CD4-positive, alpha-beta T cell treated with Interleukin-21 for 1 hour (primary cell): ENCODE data around the gene SSR3.
"Not testable (repeated sequence)": the region's sequence is repeated elsewhere in the genome, so short reads cannot be mapped to it uniquely, and the experiment has no call there.

Experiments
- DNase-seq: peaks from one replicate; pipeline ENCODE4 v3.0.0-alpha.2; 2020

Gene SSR3

GRCh38 chr3:156554842-156555687 lies at the start of gene SSR3:
Gene SSR3 (minus strand): TSS chr3:156555117. CDS start chr3:156555089, 28 bp downstream.
- DNase-seq = peak; percentile 99

- DNase-seq = no peak
Measured at GRCh38 chr3:156604064-156604641, 49.2 kb upstream of the SSR3 start.

GRCh38 chr3:156603379-156604017 lies 48.6 kb upstream of the SSR3 start:
- no peak for DNase-seq

- DNase-seq = no peak
Measured at GRCh38 chr3:156602424-156602823, 47.5 kb upstream of the SSR3 start.

GRCh38 chr3:156601497-156601896 lies 46.6 kb upstream of the SSR3 start:
- no peak for DNase-seq

- DNase-seq = no peak
Measured at GRCh38 chr3:156600834-156601233, 45.9 kb upstream of the SSR3 start.

GRCh38 chr3:156599089-156599874 lies 44.4 kb upstream of the SSR3 start:
- DNase-seq = no peak

- no peak for DNase-seq
Measured at GRCh38 chr3:156598413-156598812, 43.5 kb upstream of the SSR3 start.

GRCh38 chr3:156594219-156594683 lies 39.3 kb upstream of the SSR3 start:
- DNase-seq = no peak

GRCh38 chr3:156593814-156594213 lies 38.9 kb upstream of the SSR3 start:
- DNase-seq = no peak

GRCh38 chr3:156589806-156590205 lies 34.9 kb upstream of the SSR3 start:
- DNase-seq = not testable (repeated sequence)

GRCh38 chr3:156587760-156588069 lies 32.8 kb upstream of the SSR3 start:
- DNase-seq = no peak

- DNase-seq = no peak
Measured at GRCh38 chr3:156586905-156587759, 32.2 kb upstream of the SSR3 start.

- no peak for DNase-seq
Measured at GRCh38 chr3:156583469-156583868, 28.6 kb upstream of the SSR3 start.

- DNase-seq = no peak
Measured at GRCh38 chr3:156582532-156583183, 27.7 kb upstream of the SSR3 start.

GRCh38 chr3:156581954-156582353 lies 27.0 kb upstream of the SSR3 start:
- no peak for DNase-seq

- DNase-seq = no peak
Measured at GRCh38 chr3:156581033-156581432, 26.1 kb upstream of the SSR3 start.

- peak; percentile 4 for DNase-seq
Measured at GRCh38 chr3:156579427-156579851, 24.5 kb upstream of the SSR3 start.

GRCh38 chr3:156577736-156578135 lies 22.8 kb upstream of the SSR3 start:
- DNase-seq = no peak

- no peak for DNase-seq
Measured at GRCh38 chr3:156576651-156577348, 21.9 kb upstream of the SSR3 start.

GRCh38 chr3:156576051-156576450 lies 21.1 kb upstream of the SSR3 start:
- DNase-seq = no peak
